Right renal pelvis (tissue), 4 donors: Measurements from ENCODE around the gene CHTOP. TPM values are rescaled to one million over a fixed set of nuclear protein-coding genes. Genes with fewer than 3 reads are reported as not detected.

Source experiments
- DNase-seq, 4 donors: peaks; one replicate each; pipeline ENCODE4 v3.0.0-alpha.2; 2013; ENCODE audit warnings: low read depth in 4 of 4, low spot score in 3 of 4, missing footprints in 1 of 4
- polyA plus RNA-seq, 4 donors: library from polyadenylated mRNA; unstranded; fragments of 120-200 nt; gene quantifications; one replicate each; pipeline ENCODE4 v1.2.1, GENCODE V29; 2013; ENCODE audit not compliant: insufficient read length in 4 of 4

CHTOP gene
- polyA plus RNA-seq, 4 donors: 124 to 131 (median 127) TPM

DNA sequence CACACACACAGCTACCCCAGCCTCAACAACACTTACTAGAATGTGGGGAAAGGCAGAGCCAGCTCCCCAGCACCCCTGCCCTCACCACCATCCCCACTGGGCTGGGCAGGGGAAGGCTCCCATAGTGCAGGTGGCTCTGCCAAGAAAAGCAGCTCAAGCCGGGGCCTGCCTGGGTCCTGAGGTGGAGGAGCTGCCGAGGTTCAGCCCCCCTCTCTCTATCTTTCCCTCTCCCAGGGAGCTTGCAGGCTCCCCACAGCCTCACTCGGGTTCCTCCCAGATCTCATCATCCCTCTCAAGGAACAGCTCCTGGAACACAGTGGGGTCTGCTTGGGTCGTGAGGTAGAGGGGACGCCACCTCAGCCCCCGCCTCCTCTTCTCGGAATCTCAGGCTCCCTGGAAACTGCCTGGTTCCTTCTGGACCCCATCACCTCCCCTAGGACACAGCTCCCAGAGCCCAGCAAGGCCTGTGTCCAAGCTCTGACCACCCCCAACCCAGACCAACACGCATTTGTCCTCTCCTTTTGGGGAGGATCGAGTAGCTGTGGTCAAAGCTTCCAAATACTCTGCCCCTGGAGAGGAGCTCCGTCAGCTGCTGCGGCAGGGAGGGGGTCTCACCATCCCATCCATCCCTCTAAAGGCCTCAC, 21.6 kb upstream of the CHTOP start:
- DNase-seq: no peak

DNA sequence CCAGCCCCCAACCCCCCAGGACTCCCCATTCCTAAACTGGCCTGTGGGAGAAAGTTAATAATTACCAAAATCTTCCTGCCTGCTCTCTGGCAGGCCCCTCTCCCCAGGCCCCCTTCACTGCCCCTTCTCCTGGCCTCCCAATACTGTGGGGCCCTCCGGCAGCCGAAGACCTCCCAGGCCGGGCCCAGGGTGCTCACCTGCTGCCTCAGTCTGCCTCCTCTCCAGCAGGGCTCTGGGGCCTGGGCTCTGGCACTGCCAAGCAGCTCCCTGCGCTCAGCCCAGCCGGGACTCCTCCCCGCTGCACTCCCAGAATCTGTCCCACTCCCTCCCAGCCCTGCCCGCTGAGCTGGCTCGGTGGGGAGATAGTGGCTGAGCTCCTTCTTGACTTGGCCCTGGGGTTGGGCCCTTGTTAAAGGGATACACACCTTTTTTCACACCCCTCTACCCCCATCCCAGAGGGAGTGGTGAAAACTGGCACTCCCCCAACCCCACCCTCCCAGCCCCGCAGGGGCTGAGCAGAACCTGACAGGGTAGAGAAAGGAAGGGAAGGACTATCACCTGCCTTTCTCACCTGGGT, 21.0 kb upstream of the CHTOP start, which contains the start of gene S100A16:
TSS of gene S100A16 (minus strand) at position 383 of the 577 bp plus-strand sequence. CDS start 4,986 bp downstream, outside the sequence.
- DNase-seq: no peak

- no peak for DNase-seq
Observed at GRCh38 chr1:153613406-153613805, 20.5 kb upstream of the CHTOP start.

- DNase-seq: no peak
Observed at GRCh38 chr1:153614189-153614900, 19.5 kb upstream of the CHTOP start.

DNA sequence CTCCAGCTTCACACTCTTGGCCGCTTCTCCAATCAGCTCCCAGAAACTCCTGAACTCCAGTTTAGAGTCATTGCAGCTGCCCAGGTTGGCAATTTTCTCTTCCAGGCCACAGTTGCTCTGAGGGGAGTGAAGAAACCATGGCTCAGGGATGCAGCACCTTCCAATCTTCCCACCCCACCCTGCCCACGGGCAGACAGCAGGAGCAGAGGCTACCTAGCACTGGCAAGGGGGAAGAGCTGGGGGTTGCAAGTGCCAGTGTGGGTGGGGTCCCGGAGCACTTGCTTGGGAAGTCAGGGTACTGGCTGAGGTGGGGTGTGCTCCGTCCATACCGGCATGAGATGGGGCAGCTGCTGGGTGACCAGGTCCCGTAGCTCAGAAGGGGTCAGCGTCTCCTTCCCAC, 19.0 kb upstream of the CHTOP start:
- no peak for DNase-seq

DNA sequence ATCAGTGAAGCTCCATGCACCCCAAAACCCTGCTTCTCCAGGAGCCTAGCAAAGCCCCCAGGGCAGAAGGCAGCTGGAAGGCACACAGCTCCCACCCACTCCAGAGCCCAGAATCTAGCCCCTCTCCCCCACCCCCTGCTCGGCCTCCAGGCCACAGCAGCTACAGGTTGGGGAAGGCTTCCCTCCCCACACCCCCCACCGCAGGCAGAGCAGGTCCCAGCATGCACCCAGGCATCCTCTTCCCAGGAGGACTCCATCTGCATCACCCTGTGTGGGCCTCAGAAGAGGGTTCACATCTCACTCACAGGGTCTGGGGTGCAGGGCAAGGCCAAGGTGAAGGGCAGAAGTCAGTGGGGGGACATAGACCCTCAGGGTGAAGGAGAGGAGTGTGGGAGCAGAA, 18.5 kb upstream of the CHTOP start:
- no peak for DNase-seq

- DNase-seq: no peak
Observed at GRCh38 chr1:153616144-153616916, 17.5 kb upstream of the CHTOP start, which contains the start of gene S100A14. S100A14 (minus strand) TSS chr1:153616325; CDS start chr1:153615858, 467 bp downstream.

- DNase-seq: no peak
Observed at GRCh38 chr1:153616917-153617311, 17.0 kb upstream of the CHTOP start.

DNA sequence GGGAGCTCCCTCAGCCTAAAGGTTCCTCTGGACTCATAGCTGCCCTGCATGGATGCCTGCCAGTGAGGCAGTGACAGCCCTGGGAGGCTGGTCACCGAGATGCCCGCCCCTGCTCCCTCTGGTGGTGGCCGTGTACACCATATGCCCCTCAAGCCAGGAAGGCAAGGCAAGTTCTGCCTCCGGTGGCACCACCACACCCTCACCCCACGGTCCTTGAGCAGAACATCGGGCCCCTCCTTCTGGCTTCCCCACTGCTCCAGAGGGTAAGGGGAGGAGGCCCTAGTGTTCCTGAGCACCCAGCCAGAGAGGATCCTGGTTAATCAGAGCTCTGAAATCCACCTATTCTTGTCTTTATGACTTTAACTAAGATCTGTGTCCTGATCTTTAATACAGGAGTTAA, 16.2 kb upstream of the CHTOP start:
- DNase-seq: no peak

DNA sequence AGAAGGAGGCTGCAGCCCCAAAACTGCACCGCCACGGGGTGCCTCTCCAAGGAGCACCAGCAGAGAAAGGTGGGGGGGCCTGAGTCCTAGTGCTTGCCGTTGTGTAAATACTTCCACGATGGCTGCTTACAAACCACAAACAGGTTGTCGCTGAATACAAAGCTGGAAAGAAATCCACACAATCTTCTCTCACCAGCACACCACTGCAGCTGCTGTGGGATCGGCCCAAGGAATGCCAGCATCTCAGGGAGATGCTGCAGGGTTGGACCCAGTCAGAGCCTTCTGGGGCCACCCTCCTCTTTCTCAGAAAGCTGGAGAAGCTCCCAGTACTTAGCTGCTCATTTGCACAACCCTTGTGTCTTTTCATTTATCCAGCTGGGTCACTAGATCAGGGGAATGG, 14.7 kb upstream of the CHTOP start:
- DNase-seq: no peak

DNA sequence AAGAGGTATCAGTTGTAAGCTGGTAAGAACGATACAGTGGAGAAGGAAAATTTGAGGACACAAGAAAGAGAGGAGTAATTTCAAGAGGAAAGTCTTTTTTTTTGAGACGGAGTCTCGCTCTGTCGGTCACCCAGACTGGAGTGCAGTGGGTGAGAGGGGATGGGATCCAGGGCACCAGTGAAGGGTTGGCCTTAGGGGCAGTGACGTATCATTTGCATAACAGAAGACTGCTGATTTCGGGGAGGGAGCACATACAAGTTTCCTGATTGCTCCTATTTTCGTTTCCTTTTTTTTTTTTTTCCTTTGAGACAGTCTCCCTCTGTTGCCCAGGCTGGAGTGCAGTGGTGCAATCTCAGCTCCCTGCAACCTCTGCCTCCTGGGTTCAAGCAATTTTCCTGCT, 10.8 kb upstream of the CHTOP start:
- no peak for DNase-seq

GRCh38 chr1:153624965-153625611, 8.8 kb upstream of the CHTOP start:
- DNase-seq: no peak

DNA sequence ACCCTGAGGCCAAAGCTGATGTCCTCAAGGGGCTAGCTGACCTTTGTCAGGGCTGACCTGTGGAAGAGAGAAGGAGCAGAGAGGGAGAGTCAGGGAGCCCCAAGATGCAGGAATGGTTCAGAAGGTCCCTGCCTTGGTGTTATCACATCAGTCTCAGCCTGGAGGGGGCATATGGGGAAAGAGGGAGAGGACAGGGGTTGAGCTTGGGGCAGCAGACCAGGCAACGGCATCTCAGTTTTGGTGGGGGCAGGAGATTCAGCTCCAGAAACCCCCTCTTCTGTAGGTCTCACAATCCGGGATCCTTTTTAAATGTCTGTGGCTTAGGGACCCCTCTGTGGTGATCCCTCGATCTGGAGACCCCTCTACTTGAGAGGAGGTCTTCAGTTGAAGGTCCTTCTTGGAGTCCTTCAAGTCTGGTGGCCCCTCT, 7.4 kb upstream of the CHTOP start:
- DNase-seq: no peak

- peak; percentile 71 to 77 (median 74) for DNase-seq
Observed at GRCh38 chr1:153626904-153627714, 6.8 kb upstream of the CHTOP start, which contains the start of gene S100A13. S100A13 (minus strand) TSS chr1:153627505; CDS start chr1:153626472, 1,033 bp downstream.

GRCh38 chr1:153627715-153628626, 5.9 kb upstream of the CHTOP start, which contains the start of gene S100A1:
S100A1 (plus strand) TSS chr1:153628434; CDS start chr1:153630522, 2,088 bp downstream.
- no peak for DNase-seq

- no peak for DNase-seq
Observed at GRCh38 chr1:153628638-153629342, 5.1 kb upstream of the CHTOP start.

- no peak for DNase-seq
Observed at GRCh38 chr1:153629343-153629665, 4.6 kb upstream of the CHTOP start.

DNA sequence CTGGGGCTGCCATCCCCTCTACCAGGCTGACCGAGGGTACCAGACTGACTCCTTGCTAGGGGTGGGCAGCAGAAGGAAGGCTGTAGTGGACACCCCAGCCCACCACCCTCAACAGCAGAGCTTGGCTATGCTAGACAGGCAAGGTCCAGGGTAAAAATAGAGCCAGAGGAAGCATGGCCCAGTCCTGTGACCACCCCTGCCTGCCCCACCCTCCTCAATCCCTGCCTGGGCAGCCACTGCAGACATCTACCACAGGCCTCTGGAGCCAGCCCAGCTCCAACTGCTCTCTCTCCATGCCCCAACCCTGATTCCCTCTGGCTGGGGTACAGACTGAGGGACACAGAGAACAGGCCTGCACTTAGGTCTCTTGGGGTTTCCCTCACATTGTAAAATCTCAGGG, 3.9 kb upstream of the CHTOP start:
- no peak for DNase-seq
